SK-N-SH (cell line): ENCODE results near the gene CASQ1. TPM values are rescaled to one million over a fixed set of nuclear protein-coding genes. Genes with fewer than 3 reads are reported as not detected.

Experiments
- CTCF ChIA-PET: fragments of 300-600, 350-600 bp; formaldehyde crosslinking; extraction: SDS; loops from one replicate; lab custom pipeline; 2021; lab: Yijun Ruan, JAX
- POLR2A ChIA-PET: fragments of 350-600 bp; sonication (Branson Sonifier 250); formaldehyde crosslinking; extraction: SDS; loops from one replicate; lab custom pipeline; 2020; ENCODE audit warnings: antibody characterized with exemption, inconsistent platforms; lab: Yijun Ruan, JAX
- DNase-seq: peaks from one replicate; pipeline ENCODE4 v3.0.0; 2012
- H2AFZ ChIP-seq: fragments of 200-600 bp; sonication (generic); 2 replicates; pipeline ENCODE4 v1.8.1; 2016; ENCODE audit warnings: antibody characterized with exemption, mild to moderate bottlenecking, low read depth
- H3F3A ChIP-seq: fragments of 200-600 bp; sonication (generic); replicated peaks from 2 replicates; pipeline ENCODE3; 2016; ENCODE audit warnings: antibody characterized with exemption, mild to moderate bottlenecking; ENCODE audit not compliant: insufficient read depth
- H3K27ac ChIP-seq, 2 experiments: fragments of 200-500 bp in 1 of 2; fragments of 200-600 bp in 1 of 2; sonication (Bioruptor generic) in 1 of 2; sonication (generic), shearing (Covaris generic) in 1 of 2; 2 replicates each; pipeline versions ENCODE4 v1.5.1 to v1.6.1; 2014 to 2016; ENCODE audit warnings: low read depth in 2 of 2, inconsistent platforms in 1 of 2, low read length in 1 of 2, mild to moderate bottlenecking in 1 of 2, mixed read lengths in 1 of 2
- H3K27me3 ChIP-seq: fragments of 200-600 bp; sonication (generic), shearing (Covaris generic); 2 replicates; pipeline ENCODE4 v1.6.1; 2016; ENCODE audit warnings: mixed run types; ENCODE audit not compliant: insufficient read depth
- H3K36me3 ChIP-seq, 2 experiments: fragments of 200-500 bp in 1 of 2; fragments of 200-600 bp in 1 of 2; sonication (Bioruptor generic) in 1 of 2; sonication (generic) in 1 of 2; replicated peaks in 1 of 2; 2 replicates each; pipeline versions ENCODE3 to v1.5.1; 2014 to 2016; ENCODE audit warnings: low read length in 1 of 2, mild to moderate bottlenecking in 1 of 2; ENCODE audit not compliant: insufficient read depth in 2 of 2, control insufficient read depth in 1 of 2
- H3K4me1 ChIP-seq, 2 experiments: fragments of 200-500 bp in 1 of 2; fragments of 200-600 bp in 1 of 2; sonication (Bioruptor generic) in 1 of 2; sonication (generic), shearing (Covaris generic) in 1 of 2; 2 replicates each; pipeline versions ENCODE4 v1.5.1 to v1.6.1; 2014 to 2016; ENCODE audit warnings: low read depth in 1 of 2, low read length in 1 of 2, mixed run types in 1 of 2; ENCODE audit not compliant: insufficient read depth in 2 of 2, control insufficient read depth in 1 of 2
- H3K4me2 ChIP-seq: fragments of 200-600 bp; sonication (generic), shearing (Covaris generic); 2 replicates; pipeline ENCODE4 v1.6.1; 2017; ENCODE audit warnings: mixed run types
- H3K4me3 ChIP-seq, 2 experiments: fragments of 200-500 bp in 1 of 2; fragments of 200-600 bp in 1 of 2; sonication (Bioruptor generic) in 1 of 2; sonication (generic), shearing (Covaris generic) in 1 of 2; 2 replicates each; pipeline versions ENCODE4 v1.5.1 to v1.8.1; 2014 to 2016; ENCODE audit warnings: low read depth in 2 of 2, inconsistent platforms in 1 of 2, low read length in 1 of 2, mild to moderate bottlenecking in 1 of 2, mixed read lengths in 1 of 2, moderate library complexity in 1 of 2
- H3K79me2 ChIP-seq: fragments of 200-600 bp; sonication (generic); 2 replicates; pipeline ENCODE4 v1.8.1; 2017; ENCODE audit warnings: mild to moderate bottlenecking; ENCODE audit not compliant: insufficient read depth
- H3K9ac ChIP-seq: fragments of 200-600 bp; sonication (generic); 2 replicates; pipeline ENCODE4 v1.6.1; 2017; ENCODE audit warnings: mixed run types
- H3K9me2 ChIP-seq: fragments of 200-600 bp; sonication (generic); 2 replicates; pipeline ENCODE4 v1.6.1; 2017; ENCODE audit warnings: mixed run types
- H3K9me3 ChIP-seq: fragments of 200-600 bp; sonication (generic); 2 replicates; pipeline ENCODE4 v1.6.1; 2017; ENCODE audit warnings: mixed run types, mild to moderate bottlenecking, moderate library complexity
- H4K20me1 ChIP-seq: fragments of 200-600 bp; sonication (generic); 2 replicates; pipeline ENCODE4 v1.6.1; 2017; ENCODE audit warnings: mild to moderate bottlenecking, mixed run types; ENCODE audit not compliant: insufficient read depth
- ELF1 ChIP-seq: IDR thresholded peaks from 2 replicates; pipeline ENCODE4 v1.4.0; 2012
- EZH2phosphoT487 ChIP-seq: fragments of 200-600 bp; sonication (generic); IDR thresholded peaks from 2 replicates; pipeline ENCODE4 v1.6.1; 2017; ENCODE audit warnings: low read depth, mixed run types, mild to moderate bottlenecking, antibody characterized with exemption, moderate library complexity, borderline replicate concordance
- FOXM1 ChIP-seq: IDR thresholded peaks from 2 replicates; pipeline ENCODE4 v1.4.0; 2012; ENCODE audit warnings: low read depth, mild to moderate bottlenecking
- MEF2A ChIP-seq: IDR thresholded peaks from 2 replicates; pipeline ENCODE4 v1.4.0; 2012; ENCODE audit warnings: low read depth, borderline replicate concordance
- MXI1 ChIP-seq: IDR thresholded peaks from 2 replicates; pipeline ENCODE4 v1.6.1; 2012; ENCODE audit warnings: mild to moderate bottlenecking, low read depth, low read length, improper control_type of control experiment
- RAD21 ChIP-seq: IDR thresholded peaks from 2 replicates; pipeline ENCODE4 v1.6.1; 2012; ENCODE audit warnings: mild to moderate bottlenecking, low read length
- RCOR1 ChIP-seq: fragments of 150-350 bp; IDR thresholded peaks from 2 replicates; pipeline ENCODE4 v1.6.1; 2017; ENCODE audit warnings: antibody characterized with exemption, low read length
- RXRA ChIP-seq: IDR thresholded peaks from 2 replicates; pipeline ENCODE4 v1.4.0; 2012; ENCODE audit warnings: low read depth, mild to moderate bottlenecking, borderline replicate concordance
- SIN3A ChIP-seq: IDR thresholded peaks from 2 replicates; pipeline ENCODE4 v1.6.1; 2012; ENCODE audit warnings: low read depth, mild to moderate bottlenecking, low read length, moderate library complexity, borderline replicate concordance
- TAF1 ChIP-seq: IDR thresholded peaks from 2 replicates; pipeline ENCODE4 v1.6.1; 2012; ENCODE audit warnings: low read depth, mild to moderate bottlenecking, low read length, moderate library complexity, borderline replicate concordance
- ZBTB33 ChIP-seq: IDR thresholded peaks from 2 replicates; pipeline ENCODE4 v1.4.0; 2012; ENCODE audit warnings: low read depth, borderline replicate concordance
- polyA plus RNA-seq, 3 experiments: library from polyadenylated mRNA; depleted of rRNA; stranded (reverse); fragments of >200 nt; gene quantifications; 2 replicates each; pipeline ENCODE4 v1.2.3, GENCODE V29; 2012
- TF ChIP-seq, protein P1 (sequence below): fragments of 150-350 bp; IDR thresholded peaks from 2 replicates; pipeline ENCODE4 v1.6.1; 2016; ENCODE audit warnings: mild to moderate bottlenecking, low read depth, low read length
- TF ChIP-seq, protein P2 (sequence below): fragments of 200-600 bp; sonication (generic); IDR thresholded peaks from 2 replicates; pipeline ENCODE4 v1.6.1; 2017; ENCODE audit warnings: antibody characterized with exemption, mild to moderate bottlenecking, moderate library complexity

Gene CASQ1
- polyA plus RNA-seq, 1 of the 3 experiments (the other 2 are of a cell fraction): 0.08 TPM

DNA sequence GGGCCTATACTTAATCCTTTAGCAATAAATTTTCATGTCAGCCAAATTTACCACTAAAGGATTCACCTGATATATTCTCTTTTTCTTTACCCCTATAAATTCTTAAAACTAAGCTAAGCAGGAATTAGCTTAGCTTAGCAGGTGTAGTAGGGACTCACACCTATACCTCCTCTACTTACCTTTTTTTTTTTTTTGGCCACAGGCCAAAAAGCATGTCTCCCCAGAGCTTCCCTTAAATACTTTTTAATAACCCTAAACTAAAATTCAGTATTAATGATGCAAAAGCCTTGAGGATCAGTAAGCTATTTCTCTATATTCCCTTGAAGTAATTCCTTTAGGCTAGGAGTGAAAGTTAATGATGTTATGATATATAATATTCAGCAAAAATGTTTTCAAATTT is 38.1 kb downstream of the CASQ1 start (continued):
- TF ChIP-seq RCOR1 (no peak), MEF2A (no peak), EZH2phosphoT487 (no peak), SIN3A (no peak), MXI1 (no peak)
- TF ChIP-seq, protein P1, sequence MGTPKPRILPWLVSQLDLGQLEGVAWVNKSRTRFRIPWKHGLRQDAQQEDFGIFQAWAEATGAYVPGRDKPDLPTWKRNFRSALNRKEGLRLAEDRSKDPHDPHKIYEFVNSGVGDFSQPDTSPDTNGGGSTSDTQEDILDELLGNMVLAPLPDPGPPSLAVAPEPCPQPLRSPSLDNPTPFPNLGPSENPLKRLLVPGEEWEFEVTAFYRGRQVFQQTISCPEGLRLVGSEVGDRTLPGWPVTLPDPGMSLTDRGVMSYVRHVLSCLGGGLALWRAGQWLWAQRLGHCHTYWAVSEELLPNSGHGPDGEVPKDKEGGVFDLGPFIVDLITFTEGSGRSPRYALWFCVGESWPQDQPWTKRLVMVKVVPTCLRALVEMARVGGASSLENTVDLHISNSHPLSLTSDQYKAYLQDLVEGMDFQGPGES: no peak

DNA sequence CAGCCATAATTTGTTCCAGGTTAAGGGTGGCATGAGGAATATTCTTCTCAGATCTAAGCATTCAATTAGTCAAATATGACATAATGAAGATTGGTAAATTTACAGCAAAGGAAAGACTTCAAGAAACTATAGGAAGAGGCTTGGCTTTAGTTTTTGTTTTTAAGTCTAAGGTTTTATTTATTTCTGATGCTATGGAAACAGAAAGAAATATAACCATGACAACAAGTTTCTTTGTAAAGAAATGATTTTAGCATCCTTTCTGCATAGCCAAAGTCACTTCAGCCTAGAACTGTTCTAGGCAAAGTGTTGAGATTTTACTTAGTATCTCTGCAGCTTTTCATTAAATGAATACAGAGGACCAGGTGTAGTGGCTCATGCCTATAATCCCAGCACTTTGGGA is 42.5 kb downstream of the CASQ1 start:
- Histone ChIP-seq H3K9me3 (no peaks in the 10 kb centered on the region), H3K27ac (no peak overlapping the region), H3K27me3 (no peaks in the 10 kb centered on the region), H2AFZ (no peak overlapping the region), H3F3A (no peaks in the 10 kb centered on the region), H3K79me2 (no peaks in the 10 kb centered on the region), H3K4me3 (no peak overlapping the region), H3K9me2 (no peaks in the 10 kb centered on the region), H3K4me1 (no peaks in the 10 kb centered on the region)
- CTCF ChIA-PET: interaction anchor here (0.8 to 26.9 kb wide), 8 partner anchors 9 to 132 kb away, joined by 3 to 293 read pairs (median 8); partner anchors contain the start of gene CASQ1
- POLR2A ChIA-PET: no interaction called here
- no peak for DNase-seq
- TF ChIP-seq, protein P2, sequence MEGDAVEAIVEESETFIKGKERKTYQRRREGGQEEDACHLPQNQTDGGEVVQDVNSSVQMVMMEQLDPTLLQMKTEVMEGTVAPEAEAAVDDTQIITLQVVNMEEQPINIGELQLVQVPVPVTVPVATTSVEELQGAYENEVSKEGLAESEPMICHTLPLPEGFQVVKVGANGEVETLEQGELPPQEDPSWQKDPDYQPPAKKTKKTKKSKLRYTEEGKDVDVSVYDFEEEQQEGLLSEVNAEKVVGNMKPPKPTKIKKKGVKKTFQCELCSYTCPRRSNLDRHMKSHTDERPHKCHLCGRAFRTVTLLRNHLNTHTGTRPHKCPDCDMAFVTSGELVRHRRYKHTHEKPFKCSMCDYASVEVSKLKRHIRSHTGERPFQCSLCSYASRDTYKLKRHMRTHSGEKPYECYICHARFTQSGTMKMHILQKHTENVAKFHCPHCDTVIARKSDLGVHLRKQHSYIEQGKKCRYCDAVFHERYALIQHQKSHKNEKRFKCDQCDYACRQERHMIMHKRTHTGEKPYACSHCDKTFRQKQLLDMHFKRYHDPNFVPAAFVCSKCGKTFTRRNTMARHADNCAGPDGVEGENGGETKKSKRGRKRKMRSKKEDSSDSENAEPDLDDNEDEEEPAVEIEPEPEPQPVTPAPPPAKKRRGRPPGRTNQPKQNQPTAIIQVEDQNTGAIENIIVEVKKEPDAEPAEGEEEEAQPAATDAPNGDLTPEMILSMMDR: no peak
- TF ChIP-seq RAD21 (no peak), ELF1 (no peak), RXRA (no peak), FOXM1 (no peak), ZBTB33 (no peak), TAF1 (no peak)
- TF ChIP-seq, all 33 proteins: peak for 0
- Histone ChIP-seq H3K4me2 (no peak overlapping the region), H3K9ac (no peak overlapping the region), H4K20me1 (no peaks in the 10 kb centered on the region), H3K36me3 (peaks cover 62 to 84% of the 10 kb centered on the region in 2 experiments)
